Gastroesophageal sphincter (tissue), 4 donors: Measurements from ENCODE around the gene MBD6. TPM values are rescaled to one million over a fixed set of nuclear protein-coding genes. Genes with fewer than 3 reads are reported as not detected.

ENCODE experiments used
- ATAC-seq: fragments of 150-250 bp; one replicate; pipeline ENCODE4 v1.9.1; 2016; ENCODE audit warnings: mild to moderate bottlenecking, moderate library complexity
- H3K27ac ChIP-seq, 4 donors: fragments of 200-600 bp; sonication (generic) in 3 of 4; 1 replicate in 3 of 4; 2 replicates in 1 of 4; pipeline ENCODE4 v1.5.1; 2016 to 2019
- H3K27me3 ChIP-seq: fragments of 200-600 bp; sonication (generic); one replicate; pipeline ENCODE4 v1.5.1; 2019
- H3K36me3 ChIP-seq, 2 donors: fragments of 200-600 bp; sonication (generic); one replicate each; pipeline ENCODE4 v1.5.1; 2019; ENCODE audit warnings: control low read depth in 1 of 2
- H3K4me1 ChIP-seq, 3 donors: fragments of 200-600 bp; sonication (generic); 1 replicate in 2 of 3; 2 replicates in 1 of 3; pipeline ENCODE4 v1.5.1; 2016 to 2019; ENCODE audit warnings: control low read depth in 2 of 3
- H3K4me3 ChIP-seq, 2 donors: fragments of 200-600 bp; sonication (generic); one replicate each; pipeline ENCODE4 v1.5.1; 2019; ENCODE audit warnings: mild to moderate bottlenecking in 1 of 2, moderate library complexity in 1 of 2
- H3K9me3 ChIP-seq, 3 donors: fragments of 200-600 bp; sonication (generic); one replicate each; pipeline ENCODE4 v1.5.1; 2017 to 2019; ENCODE audit warnings: control low read depth in 2 of 3
- EP300 ChIP-seq: sonication (generic); formaldehyde crosslinking; IDR thresholded peaks from one replicate; pipeline ENCODE4 v1.6.1; 2017; ENCODE audit warnings: antibody characterized with exemption, mild to moderate bottlenecking
- POLR2A ChIP-seq, 2 donors: fragments of 450-650 bp; IDR thresholded peaks; one replicate each; pipeline ENCODE4 v1.6.1; 2017; ENCODE audit warnings: antibody characterized with exemption in 2 of 2, mild to moderate bottlenecking in 2 of 2, moderate library complexity in 1 of 2
- POLR2AphosphoS5 ChIP-seq: sonication (generic); formaldehyde crosslinking; IDR thresholded peaks from one replicate; pipeline ENCODE4 v1.6.1; 2017; ENCODE audit warnings: antibody characterized with exemption
- WGBS, 2 donors: methylation state at CpG; one replicate each; pipeline ENCODE4 v1.1.5; 2018; ENCODE audit warnings: low coverage in 1 of 2; 5-methylcytosine and 5-hydroxymethylcytosine counted together
- small RNA-seq, 4 donors: library from RNA; depleted of rRNA; stranded (forward); fragments of <200 nt; gene quantifications; one replicate each; pipeline ENCODE3, GENCODE V24; 2016
- total RNA-seq, 4 donors: library from RNA; depleted of rRNA; stranded (reverse); fragments of >200 nt; gene quantifications; one replicate each; pipeline ENCODE4 v1.1.0, GENCODE V29; 2016
- TF ChIP-seq, protein P1 (sequence below), 4 experiments: fragments of 200-600 bp in 2 of 4; fragments of 450-650 bp in 2 of 4; sonication (generic) in 1 of 4; IDR thresholded peaks; one replicate each; pipeline ENCODE4 v1.5.1; 2017 to 2019; ENCODE audit warnings: antibody characterized with exemption in 4 of 4, mild to moderate bottlenecking in 2 of 4, moderate library complexity in 2 of 4

MBD6 gene
- total RNA-seq, 4 donors from 2014 or later: 8.9 to 22.6 (median 19.7) TPM

- Histone ChIP-seq H3K9me3 (no peaks in the 10 kb centered on the region), H3K4me1 (no peaks in the 10 kb centered on the region), H3K27ac (no peak overlapping the region), H3K36me3 (peaks cover 0 to 46% of the 10 kb centered on the region in 2 donors), H3K27me3 (no peaks in the 10 kb centered on the region), H3K4me3 (no peak overlapping the region)
- no peak for TF ChIP-seq POLR2AphosphoS5
- no peak for TF ChIP-seq EP300
- TF ChIP-seq POLR2A (IDR thresholded peaks at IDR 0.05): no peak
- TF ChIP-seq, protein P1, sequence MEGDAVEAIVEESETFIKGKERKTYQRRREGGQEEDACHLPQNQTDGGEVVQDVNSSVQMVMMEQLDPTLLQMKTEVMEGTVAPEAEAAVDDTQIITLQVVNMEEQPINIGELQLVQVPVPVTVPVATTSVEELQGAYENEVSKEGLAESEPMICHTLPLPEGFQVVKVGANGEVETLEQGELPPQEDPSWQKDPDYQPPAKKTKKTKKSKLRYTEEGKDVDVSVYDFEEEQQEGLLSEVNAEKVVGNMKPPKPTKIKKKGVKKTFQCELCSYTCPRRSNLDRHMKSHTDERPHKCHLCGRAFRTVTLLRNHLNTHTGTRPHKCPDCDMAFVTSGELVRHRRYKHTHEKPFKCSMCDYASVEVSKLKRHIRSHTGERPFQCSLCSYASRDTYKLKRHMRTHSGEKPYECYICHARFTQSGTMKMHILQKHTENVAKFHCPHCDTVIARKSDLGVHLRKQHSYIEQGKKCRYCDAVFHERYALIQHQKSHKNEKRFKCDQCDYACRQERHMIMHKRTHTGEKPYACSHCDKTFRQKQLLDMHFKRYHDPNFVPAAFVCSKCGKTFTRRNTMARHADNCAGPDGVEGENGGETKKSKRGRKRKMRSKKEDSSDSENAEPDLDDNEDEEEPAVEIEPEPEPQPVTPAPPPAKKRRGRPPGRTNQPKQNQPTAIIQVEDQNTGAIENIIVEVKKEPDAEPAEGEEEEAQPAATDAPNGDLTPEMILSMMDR (IDR thresholded peaks at IDR 0.05): no peak
- no peak for ATAC-seq
- WGBS, 2 donors: 90 to 95% methylated on average over 2 to 4 of the region's 12 CpGs
Measured at GRCh38 chr12:57575771-57576612, 53.4 kb downstream of the MBD6 start.

- no peak overlapping the region for H3K4me3 ChIP-seq
- H3K9me3 ChIP-seq: no peaks in the 10 kb centered on the region
- no peaks in the 10 kb centered on the region for H3K4me1 ChIP-seq
- 69 to 74% methylated on average over 3 to 7 of the region's 9 CpGs for WGBS, 2 donors
- no peak overlapping the region for H3K27ac ChIP-seq
- H3K36me3 ChIP-seq: peaks cover 0 to 52% of the 10 kb centered on the region in 2 donors
- TF ChIP-seq, protein P1 (IDR thresholded peaks at IDR 0.05): no peak
- H3K27me3 ChIP-seq: no peaks in the 10 kb centered on the region
- no peak for ATAC-seq
Measured at GRCh38 chr12:57576613-57577160, 54.1 kb downstream of the MBD6 start.

DNA sequence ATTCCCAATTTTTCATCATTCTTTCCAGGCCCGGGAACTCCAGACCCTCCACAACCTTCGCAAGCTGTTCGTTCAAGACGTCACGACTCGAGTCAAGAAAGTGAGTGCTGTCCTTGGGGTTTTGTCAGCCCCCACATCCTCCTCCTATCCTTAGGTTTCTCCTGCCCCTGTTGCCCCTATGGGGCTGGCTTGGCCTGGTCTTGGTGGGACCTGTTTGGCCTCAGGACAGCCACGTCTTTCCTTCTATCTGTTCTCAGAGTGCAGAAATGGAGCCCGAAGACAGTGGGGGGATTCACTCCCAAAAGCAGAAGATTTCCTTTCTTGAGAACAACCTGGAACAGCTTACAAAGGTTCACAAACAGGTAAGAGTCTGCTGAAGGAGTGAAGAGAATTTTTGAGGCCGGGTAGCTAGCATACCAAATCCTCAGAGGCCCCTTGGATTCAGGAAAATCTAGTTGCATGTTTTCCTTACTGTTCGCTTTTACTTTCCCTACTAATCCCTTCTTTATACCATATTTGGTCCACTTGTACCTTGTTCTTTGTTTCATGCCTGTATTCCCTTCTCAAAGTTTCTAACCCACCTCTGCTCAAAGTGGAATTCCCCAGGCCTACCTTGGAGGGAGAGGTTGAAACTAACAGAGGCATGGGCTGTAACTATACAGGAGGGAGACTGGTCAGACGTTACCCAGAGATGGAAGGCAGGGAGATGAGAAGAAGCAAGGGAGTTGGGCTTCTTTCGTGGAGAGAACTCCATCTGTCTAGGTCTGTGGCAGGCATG is 55.5 kb downstream of the MBD6 start:
- ATAC-seq: no peak
- peaks cover 0 to 39% of the 10 kb centered on the region in 2 donors for H3K36me3 ChIP-seq
- no peak overlapping the region for H3K27ac ChIP-seq
- no peaks in the 10 kb centered on the region for H3K9me3 ChIP-seq
- H3K4me3 ChIP-seq: no peak overlapping the region
- WGBS, 2 donors: 80 to 84% methylated on average over 7 to 12 of the region's 12 CpGs
- no peaks in the 10 kb centered on the region for H3K27me3 ChIP-seq
- no peak for TF ChIP-seq POLR2A (IDR thresholded peaks at IDR 0.05)
- TF ChIP-seq POLR2AphosphoS5: no peak
- TF ChIP-seq, protein P1 (IDR thresholded peaks at IDR 0.05): no peak
- no peak for TF ChIP-seq EP300
- no peaks in the 10 kb centered on the region for H3K4me1 ChIP-seq

DNA sequence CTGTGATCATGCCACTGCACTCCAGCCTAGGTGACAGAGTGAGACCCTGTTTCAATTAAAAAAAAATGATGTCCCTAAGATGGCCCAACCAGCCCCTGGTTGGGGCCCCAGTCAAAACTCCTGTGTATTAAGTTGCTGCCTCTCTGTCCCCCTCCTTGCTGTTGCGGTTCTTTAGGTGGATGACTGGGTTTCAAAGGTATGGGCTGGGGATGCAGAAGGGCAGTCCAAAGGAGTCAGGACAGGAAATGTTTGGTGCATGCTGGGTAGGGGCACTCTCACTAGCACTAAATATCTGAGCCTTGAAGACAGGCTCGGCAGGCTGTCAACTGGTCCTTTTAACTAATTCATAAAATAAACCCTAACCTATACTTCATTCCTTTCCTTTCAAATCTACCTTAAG is 56.4 kb downstream of the MBD6 start:
- Histone ChIP-seq H3K4me1 (no peaks in the 10 kb centered on the region), H3K27ac (no peak overlapping the region), H3K4me3 (no peak overlapping the region), H3K27me3 (no peaks in the 10 kb centered on the region), H3K36me3 (peaks cover 0 to 36% of the 10 kb centered on the region in 2 donors), H3K9me3 (no peaks in the 10 kb centered on the region)
- no peak for ATAC-seq
- 80% methylated on average over 2 of the region's 2 CpGs for WGBS, 2 donors
- no peak for TF ChIP-seq EP300
- TF ChIP-seq, protein P1 (IDR thresholded peaks at IDR 0.05): no peak
- no peak for TF ChIP-seq POLR2AphosphoS5
- no peak for TF ChIP-seq POLR2A (IDR thresholded peaks at IDR 0.05)

Small RNA genes lying within 50 kb of the gene (small RNA-seq; reads per million reads assigned to genes)
- 0 to 0.09 (median 0) reads per million in 4 donors for gene MIR616

Other genes starting within 250 kb of the MBD6 start
- 10 to 100 TPM; 38.0 to 60.1 (median 45.9) TPM for gene R3HDM2, start 91.8 kb upstream of the MBD6 start, total RNA-seq
- not detected for gene INHBC, start 88.0 kb upstream of the MBD6 start, total RNA-seq
- not detected for gene INHBE, start 67.5 kb upstream of the MBD6 start, total RNA-seq
- gene GLI1, start 63.0 kb upstream of the MBD6 start, total RNA-seq: 1 to 10 TPM in 1 of 4 donors, under 1 TPM in 3; 0.15 to 3.6 (median 0.30) TPM
- gene ARHGAP9, start 43.0 kb upstream of the MBD6 start, total RNA-seq: 10 to 100 TPM in 1 of 4 donors, 1 to 10 TPM in 3; 5.6 to 13.1 (median 8.9) TPM
- gene MARS1, start 34.8 kb upstream of the MBD6 start, total RNA-seq: 100 to 1,000 TPM in 1 of 4 donors, 10 to 100 TPM in 3; 67.4 to 209 (median 81.7) TPM
- 10 to 100 TPM; 17.7 to 41.2 (median 36.5) TPM for gene DDIT3, start 2.3 kb upstream of the MBD6 start, total RNA-seq
- 100 to 1,000 TPM; 138 to 204 (median 182) TPM for gene DCTN2, start 24.4 kb downstream of the MBD6 start, total RNA-seq
- gene KIF5A, start 27.2 kb downstream of the MBD6 start, total RNA-seq: 1 to 10 TPM in 3 of 4 donors, under 1 TPM in 1; 0.89 to 4.7 (median 1.6) TPM
- gene PIP4K2C, start 68.4 kb downstream of the MBD6 start, total RNA-seq: 10 to 100 TPM; 21.7 to 38.7 (median 33.1) TPM
- gene DTX3, start 82.0 kb downstream of the MBD6 start, total RNA-seq: 10 to 100 TPM; 34.6 to 70.2 (median 53.2) TPM
- 100 to 1,000 TPM; 116 to 140 (median 128) TPM for gene ARHGEF25, start 88.6 kb downstream of the MBD6 start, total RNA-seq
- gene B4GALNT1, start 110.4 kb downstream of the MBD6 start, total RNA-seq: 10 to 100 TPM in 1 of 4 donors, 1 to 10 TPM in 3; 2.3 to 10.1 (median 5.0) TPM
- 100 to 1,000 TPM; 161 to 235 (median 186) TPM for gene OS9, start 171.3 kb downstream of the MBD6 start, total RNA-seq
- gene AGAP2, start 215.9 kb downstream of the MBD6 start, total RNA-seq: 1 to 10 TPM; 1.6 to 4.2 (median 3.3) TPM
- gene TSPAN31, start 222.2 kb downstream of the MBD6 start, total RNA-seq: 10 to 100 TPM; 47.0 to 75.8 (median 53.2) TPM
- gene CDK4, start 229.5 kb downstream of the MBD6 start, total RNA-seq: 100 to 1,000 TPM in 2 of 4 donors, 10 to 100 TPM in 2; 56.7 to 107 (median 101) TPM
- gene MARCHF9, start 232.3 kb downstream of the MBD6 start, total RNA-seq: 10 to 100 TPM in 1 of 4 donors, 1 to 10 TPM in 3; 3.4 to 11.1 (median 7.9) TPM
- gene CYP27B1, start 244.3 kb downstream of the MBD6 start, total RNA-seq: under 1 TPM in 3 of 4 donors, not detected in 1; 0.27 to 0.57 (median 0.31) TPM
- gene METTL1, start 249.3 kb downstream of the MBD6 start, total RNA-seq: 10 to 100 TPM in 1 of 4 donors, 1 to 10 TPM in 3; 4.8 to 11.0 (median 7.8) TPM
- 10 to 100 TPM; 10.8 to 19.5 (median 11.7) TPM for gene EEF1AKMT3, start 249.8 kb downstream of the MBD6 start, total RNA-seq